GM19468 (cell line): ENCODE data around the gene ROMO1.
"Not testable (repeated sequence)": the region's sequence is repeated elsewhere in the genome, so short reads cannot be mapped to it uniquely, and the experiment has no call there.

ENCODE experiments used
- ATAC-seq: cut with Tn5 transposase; IDR thresholded peaks from one replicate; pipeline ENCODE4 v1.9.1; 2021; ENCODE audit warnings: mild to moderate bottlenecking, moderate library complexity, moderate number of reproducible peaks; ENCODE audit not compliant: unreplicated experiment; ENCODE audit errors: extremely low read depth

The ROMO1 gene

DNA sequence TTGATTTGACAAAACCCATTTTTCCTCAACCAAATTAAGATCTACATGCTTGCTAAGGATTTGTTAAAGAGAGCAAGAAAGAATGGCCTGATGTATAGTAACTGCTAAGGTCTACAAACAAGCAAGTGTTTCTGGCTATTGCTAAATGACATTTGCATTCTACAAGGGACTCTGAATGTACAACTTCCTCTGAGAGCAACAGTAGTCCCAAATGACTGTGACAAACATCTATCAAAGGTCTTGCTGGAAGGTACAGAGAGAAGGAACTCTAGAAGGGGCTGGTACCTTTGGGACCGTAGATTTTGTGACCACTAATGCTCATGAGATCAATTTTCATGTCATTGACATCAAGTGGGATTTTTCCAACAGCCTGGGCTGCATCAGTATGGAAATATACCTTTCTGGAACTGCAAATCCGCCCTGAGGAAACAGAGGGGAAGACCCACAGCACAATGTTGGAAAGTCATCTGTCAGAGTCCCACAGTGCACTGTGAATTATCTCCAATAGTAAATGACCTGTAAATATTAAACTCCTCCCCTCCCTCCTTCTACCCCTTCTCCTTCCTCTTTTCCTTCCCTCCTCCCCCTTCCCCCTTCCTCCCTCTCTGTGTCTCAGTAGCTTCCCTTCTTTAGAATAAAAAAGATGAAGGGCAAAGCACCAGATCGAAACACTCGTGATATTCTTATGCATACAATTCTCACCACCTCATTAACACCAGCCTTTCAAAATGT is 18.6 kb upstream of the ROMO1 start:
- no peak for ATAC-seq

DNA sequence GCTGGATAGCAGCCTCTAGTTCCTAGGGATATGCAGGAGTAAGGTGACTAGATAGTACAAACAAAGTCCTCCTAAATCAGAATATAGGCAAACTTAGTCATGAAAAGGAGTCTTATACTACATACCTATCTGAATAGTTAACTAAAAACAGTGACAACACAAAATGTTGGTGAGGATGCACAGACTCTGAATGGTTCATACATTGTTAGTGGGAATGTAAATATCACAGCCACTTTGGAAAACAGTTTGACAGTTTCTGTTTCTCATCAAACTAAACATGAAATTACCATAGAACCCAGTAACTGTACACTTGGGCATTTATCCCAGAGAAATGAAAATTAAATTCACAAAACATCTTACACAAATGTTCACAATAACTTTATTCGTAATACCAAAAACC is 17.2 kb upstream of the ROMO1 start:
- no peak for ATAC-seq

- not testable (repeated sequence) for ATAC-seq
Measured at GRCh38 chr20:35685368-35685767, 13.8 kb upstream of the ROMO1 start.

DNA sequence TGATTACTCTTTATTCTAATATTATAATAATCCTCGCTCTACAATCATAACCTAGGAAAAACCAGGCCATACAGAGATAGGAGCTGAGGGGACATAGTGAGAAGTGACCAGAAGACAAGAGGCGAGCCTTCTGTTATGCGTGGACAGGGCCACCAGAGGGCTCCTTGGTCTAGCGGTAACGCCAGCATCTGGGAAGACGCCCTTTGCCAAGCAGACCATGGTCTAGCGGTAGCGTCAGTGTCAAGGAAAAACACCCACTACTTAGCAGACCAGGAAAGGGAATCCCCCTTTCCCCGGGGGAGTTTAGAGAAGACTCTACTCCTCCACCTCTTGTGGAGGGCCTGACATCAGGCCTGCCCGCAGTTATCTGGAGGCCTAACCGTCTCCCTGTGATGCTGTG is 12.3 kb upstream of the ROMO1 start:
- ATAC-seq, result not testable (repeated sequence)

- ATAC-seq, result no peak
Measured at GRCh38 chr20:35690265-35690664, 8.9 kb upstream of the ROMO1 start.

- no peak for ATAC-seq
Measured at GRCh38 chr20:35695245-35695749, 3.9 kb upstream of the ROMO1 start.

- ATAC-seq, result no peak
Measured at GRCh38 chr20:35695978-35696377, 3.2 kb upstream of the ROMO1 start.

- no peak for ATAC-seq
Measured at GRCh38 chr20:35697696-35698297, 1.4 kb upstream of the ROMO1 start.

DNA sequence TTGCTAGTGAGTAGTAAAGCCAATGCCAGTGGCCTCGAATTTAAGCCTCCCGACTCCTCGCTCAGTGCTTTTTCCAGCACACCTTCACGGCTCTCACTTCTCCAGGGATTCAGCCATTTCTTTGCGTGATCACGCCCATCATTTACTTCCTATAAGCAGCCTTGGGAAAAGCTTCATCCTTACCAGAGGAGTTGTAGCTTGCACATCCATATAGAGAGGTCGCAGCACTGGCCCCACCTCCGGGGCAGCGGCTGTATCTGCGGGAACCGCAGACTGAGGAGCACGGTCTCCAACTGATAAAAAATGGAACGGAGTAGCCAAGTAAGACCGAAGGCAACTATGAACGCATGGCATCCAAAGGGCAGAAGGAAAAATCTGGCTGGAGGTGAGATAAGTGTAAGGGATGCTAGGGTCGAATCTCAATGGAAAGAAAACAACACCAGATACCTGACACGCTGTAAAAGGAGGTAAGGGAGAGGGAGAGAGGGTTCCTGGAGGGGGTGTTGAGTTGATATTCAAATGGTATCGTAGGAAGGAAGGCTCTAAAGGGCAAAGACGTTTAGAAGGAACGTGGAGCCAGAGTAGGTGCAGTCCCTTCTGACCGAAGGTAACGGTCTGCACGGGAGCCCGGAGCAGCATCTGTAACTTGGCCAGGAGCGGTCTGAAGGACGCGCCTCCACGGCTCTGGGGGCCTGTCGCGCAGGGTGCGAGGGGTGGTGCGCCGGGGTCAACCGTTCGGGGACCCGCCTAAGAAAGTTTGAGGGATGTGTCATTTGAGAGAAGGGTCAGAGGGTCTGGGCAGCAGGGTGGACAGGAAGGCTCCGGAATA is 693 bp upstream of the ROMO1 start:
- ATAC-seq, result no peak

DNA sequence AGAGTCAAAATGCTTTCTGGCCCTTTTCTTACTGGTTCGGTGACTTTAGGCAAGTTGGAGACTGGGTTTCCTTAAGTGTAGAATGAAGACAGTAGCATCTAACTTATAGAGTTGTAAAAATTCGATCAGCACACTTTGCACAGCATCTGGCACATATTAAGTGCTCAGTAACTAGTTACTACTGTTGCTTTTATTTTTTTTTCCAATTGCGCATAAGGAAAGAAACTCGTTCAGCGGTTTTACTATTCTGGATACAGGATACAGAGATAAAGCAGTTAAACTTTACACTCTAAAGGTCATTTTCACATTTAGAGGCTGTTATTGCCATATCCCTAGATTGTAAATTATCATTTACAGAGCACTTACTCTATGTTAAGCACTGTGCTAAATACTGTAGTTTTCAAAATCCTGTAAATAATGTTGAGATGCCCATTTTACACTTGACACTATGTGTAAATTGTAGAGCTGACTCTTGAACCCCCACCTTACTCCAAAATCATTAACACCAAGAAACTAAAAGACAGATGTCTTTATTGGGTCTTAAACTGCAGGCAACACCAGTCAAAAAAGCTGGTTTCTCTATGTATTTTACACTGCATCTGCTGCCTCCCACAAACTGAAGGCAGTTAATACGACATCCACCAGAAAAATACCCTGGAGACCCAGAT is 886 bp downstream of the ROMO1 start:
- no peak for ATAC-seq

DNA sequence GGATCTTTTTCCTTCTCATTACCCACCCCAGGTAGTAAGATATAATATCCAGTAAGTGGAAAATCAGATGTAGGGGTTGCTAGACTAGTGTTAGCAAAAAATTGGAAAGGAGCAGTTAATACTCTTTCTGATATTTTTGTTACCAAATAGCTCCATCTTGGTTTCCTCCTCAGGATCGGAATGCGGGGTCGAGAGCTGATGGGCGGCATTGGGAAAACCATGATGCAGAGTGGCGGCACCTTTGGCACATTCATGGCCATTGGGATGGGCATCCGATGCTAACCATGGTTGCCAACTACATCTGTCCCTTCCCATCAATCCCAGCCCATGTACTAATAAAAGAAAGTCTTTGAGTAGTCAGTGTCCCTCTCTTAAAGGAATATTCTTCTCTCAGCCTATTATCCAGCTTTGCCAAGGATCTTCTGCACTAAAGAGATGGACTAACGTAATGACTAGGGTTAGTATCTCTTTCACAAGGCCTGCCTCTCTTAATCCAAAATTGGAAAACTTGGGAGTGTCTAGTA is 1.5 kb downstream of the ROMO1 start:
- no peak for ATAC-seq

DNA sequence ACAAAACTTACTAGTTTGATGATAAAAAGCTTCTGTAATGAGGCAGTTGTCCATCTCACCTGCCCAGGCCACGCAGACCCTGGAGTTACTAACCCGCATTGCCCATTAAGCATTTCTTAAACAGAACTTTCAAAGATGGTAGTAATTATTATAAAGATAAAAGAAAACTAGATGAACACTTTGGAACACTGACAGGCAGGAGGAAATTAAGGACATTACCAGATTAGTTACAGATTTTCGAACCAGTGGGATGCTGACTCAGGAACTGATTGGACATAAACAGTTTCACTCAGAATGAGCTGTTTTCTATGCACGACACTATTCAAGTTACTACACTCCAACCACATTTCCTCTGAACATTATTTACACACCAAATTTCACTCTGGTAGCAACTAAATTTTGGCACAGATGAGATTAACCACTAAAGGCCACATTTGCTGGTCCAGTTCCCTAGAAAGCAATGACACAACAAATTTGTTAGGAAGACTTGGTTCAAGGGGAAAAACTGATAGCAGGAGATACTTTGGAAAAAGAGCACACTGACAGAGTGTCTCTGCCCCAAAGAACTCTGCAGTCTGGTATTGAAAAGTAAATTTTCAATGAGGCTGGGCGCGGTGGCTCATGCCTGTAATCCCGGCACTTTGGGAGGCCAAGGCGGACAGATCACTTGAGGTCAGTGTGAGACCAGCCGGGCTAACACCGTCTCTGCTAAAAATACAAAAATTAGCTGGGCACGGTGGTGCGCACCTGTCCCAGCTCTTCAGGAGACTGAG is 3.0 kb downstream of the ROMO1 start:
- ATAC-seq, result no peak

GRCh38 chr20:35702824-35703695 is 3.9 kb downstream of the ROMO1 start:
- ATAC-seq, result no peak

DNA sequence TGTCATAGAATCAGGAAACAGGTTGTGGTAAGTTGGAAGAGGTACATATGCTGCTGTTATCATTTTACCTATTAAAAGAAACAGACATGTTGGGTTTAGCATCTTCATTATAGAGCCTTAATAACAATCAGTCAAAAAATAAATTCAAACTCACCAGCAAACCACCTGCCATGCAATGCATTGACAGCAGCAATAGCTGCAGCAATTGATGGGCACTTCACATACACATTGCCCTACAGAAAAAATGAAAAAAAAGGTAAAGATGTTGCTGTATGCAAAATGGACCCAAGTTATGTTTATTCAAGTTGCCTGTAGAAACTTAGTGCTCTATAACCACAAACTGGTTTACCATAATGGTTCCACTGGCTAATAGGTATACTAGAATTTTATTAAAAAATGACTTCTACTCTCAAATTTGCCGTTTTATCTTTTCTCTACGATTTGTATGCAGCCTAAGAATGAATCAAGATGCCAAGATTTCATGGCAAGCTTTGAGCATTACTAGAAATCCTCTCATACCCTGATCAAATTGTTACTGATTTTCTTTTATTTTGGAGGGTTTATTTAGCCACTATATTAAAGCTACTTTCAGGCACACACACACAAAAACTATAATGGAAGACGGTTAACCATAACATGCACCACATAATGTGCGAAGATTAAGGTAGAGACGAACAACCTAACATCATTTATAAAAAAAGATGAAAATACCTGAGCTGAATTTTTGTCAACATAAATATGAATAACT is 5.5 kb downstream of the ROMO1 start:
- no peak for ATAC-seq

GRCh38 chr20:35705894-35706293 is 6.7 kb downstream of the ROMO1 start:
- ATAC-seq, result not testable (repeated sequence)

DNA sequence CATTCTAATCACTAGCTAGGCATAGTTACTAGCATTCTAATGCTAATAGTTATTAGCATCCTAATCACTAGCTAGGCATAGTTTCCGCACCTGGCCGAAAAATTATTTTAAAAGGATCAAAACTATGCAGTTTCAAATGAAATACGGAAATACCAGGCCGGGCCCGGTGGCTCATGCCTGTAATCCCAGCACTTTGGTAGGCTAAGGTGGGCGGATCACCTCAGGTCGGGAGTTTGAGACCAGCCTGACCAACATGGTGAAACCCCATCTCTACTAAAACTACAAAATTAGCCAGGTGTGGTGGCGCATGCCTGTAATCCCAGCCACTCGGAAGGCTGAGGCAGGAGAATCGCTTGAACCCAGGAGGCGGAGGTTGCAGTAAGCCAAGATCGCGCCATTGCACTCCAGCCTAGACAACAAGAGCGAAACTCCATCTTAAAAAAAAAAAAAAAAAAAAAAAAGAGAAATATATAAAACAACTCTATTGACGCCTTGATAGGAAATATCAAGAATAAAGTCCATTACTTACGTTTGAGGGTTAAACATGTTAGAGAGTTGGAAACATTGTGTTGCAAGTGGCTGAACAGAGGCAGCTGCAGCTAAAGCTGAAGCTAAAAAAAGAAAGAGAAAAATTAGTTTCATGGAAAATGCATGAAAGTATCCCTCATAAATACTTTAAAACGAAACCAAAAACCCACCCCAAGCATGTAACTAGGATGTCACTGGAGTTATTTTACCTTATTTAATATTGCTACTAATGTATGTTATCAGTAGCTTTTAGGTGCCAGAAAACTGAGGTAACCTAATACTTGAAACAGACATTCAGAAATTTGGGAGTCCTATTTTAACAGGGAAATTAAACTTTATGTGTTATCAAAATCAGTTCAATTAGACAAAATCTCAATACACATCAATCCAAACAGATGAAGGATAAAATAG is 7.7 kb downstream of the ROMO1 start:
- ATAC-seq, result not testable (repeated sequence)

- no peak for ATAC-seq
Measured at GRCh38 chr20:35708502-35708901, 9.3 kb downstream of the ROMO1 start.
